Pancreas (tissue), 10 donors: ENCODE measurements around the gene CYFIP1. TPM values are rescaled to one million over a fixed set of nuclear protein-coding genes. Genes with fewer than 3 reads are reported as not detected.

Source experiments
- ATAC-seq, 4 donors: fragments of 200-7000 bp; cut with Tn5 transposase; one replicate each; pipeline versions ENCODE4 v1.8.0 to v1.9.1; 2020; ENCODE audit warnings: mild to moderate bottlenecking in 4 of 4, moderate library complexity in 4 of 4
- DNase-seq, 6 donors: peaks; one replicate each; pipeline ENCODE4 v3.0.0-alpha.2; 2020
- FAIRE-seq: peaks from 2 replicates; lab custom pipeline; 2012; peaks lifted over from hg19 to GRCh38; lab: Jason Lieb, UNC
- H3K27ac ChIP-seq, 4 donors: fragments of 200-600 bp; sonication (generic); 1 replicate in 3 of 4; 2 replicates in 1 of 4; pipeline versions ENCODE4 v1.5.0 to v1.8.0; 2020
- H3K27me3 ChIP-seq, 4 donors: fragments of 200-600 bp; one replicate each; pipeline ENCODE4 v1.8.0; 2021
- H3K36me3 ChIP-seq, 3 donors: fragments of 200-600 bp; sonication (generic) in 1 of 3; one replicate each; pipeline versions ENCODE4 v1.5.0 to v1.8.0; 2020 to 2021
- H3K4me1 ChIP-seq, 3 donors: fragments of 200-600 bp; one replicate each; pipeline ENCODE4 v1.8.0; 2021
- H3K4me3 ChIP-seq, 4 donors: fragments of 200-600 bp; sonication (generic) in 2 of 4; one replicate each; pipeline versions ENCODE4 v1.5.0 to v1.8.0; 2020 to 2021
- H3K9me3 ChIP-seq, 4 donors: fragments of 200-600 bp; one replicate each; pipeline ENCODE4 v1.8.0; 2021
- CTCF ChIP-seq, 4 donors: fragments of 200-600 bp; sonication (generic) in 3 of 4; IDR thresholded peaks; one replicate each; pipeline versions ENCODE4 v1.5.0 to v1.8.0; 2021; ENCODE audit warnings: antibody characterized with exemption in 4 of 4
- WGBS, 2 donors: extraction: QIAGEN DNeasy Blood & Tissue Kit; methylation state at CpG; one replicate each; pipeline ENCODE4 v1.1.7; 2013; 5-methylcytosine and 5-hydroxymethylcytosine counted together
- intact Hi-C, 3 donors: fragments of 100-400 bp; cut with DNase I; formaldehyde crosslinking; loops; one replicate each; pipeline versions ENCODE4 v1.11.1 to v1.14.2; 2022
- polyA plus RNA-seq, 2 donors: library from polyadenylated mRNA; stranded (reverse); fragments of 200-250 nt; gene quantifications; one replicate each; pipeline ENCODE4 v1.2.3, GENCODE V29; 2013
- total RNA-seq, 6 donors: library from RNA; stranded (reverse); fragmentation: NEBNext Ultra II Directional in 4 of 6; extraction: Animal tissue kit (Norgen Biotek cat#: 25700) in 4 of 6; gene quantifications; one replicate each; pipeline versions ENCODE4 v1.2.1 to v1.2.4, GENCODE V29; 2021 to 2023
- donor health status: healthy with polysubstance abuse.
- donor health status: DM: no; HTN: no; CAD: no; lungs with moderate emphysema.
- donor health status: DM: no; HTN: no; CAD: no.
- donor health status: control.
- donor health status: control.
- donor health status: Bipolar disorder and iron deficiency.
- donor health status: DM: yes; HTN: yes; CAD: no.
- donor health status: DM: no; HTN: no; CAD: no.
- donor health status: DM: no; HTN: no; CAD: no.
- donor health status: DM: yes; HTN: yes; CAD: no.

The CYFIP1 gene
- total and polyA plus RNA-seq, 8 donors, result 21.3 to 99.1 (median 59.2) TPM

DNA sequence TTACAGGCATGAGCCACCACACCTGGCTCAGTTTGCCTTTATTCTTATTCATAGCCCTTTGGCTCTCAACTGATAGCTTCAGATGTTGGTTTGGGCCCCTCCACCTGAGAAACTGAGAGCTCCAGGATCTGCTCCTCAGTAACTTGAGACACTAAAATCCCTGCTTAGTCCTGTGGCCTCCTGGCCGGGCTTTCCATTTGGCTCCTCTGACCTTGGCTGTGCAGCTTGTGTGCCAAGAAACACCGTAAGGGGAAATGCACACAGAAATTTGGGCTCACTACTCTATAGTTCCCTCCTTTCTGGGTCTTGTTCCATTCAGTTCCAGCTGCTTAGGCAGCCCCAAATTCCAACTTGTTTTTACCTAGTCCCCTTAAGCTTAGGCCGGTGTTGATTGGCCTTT, 116.8 kb downstream of the CYFIP1 start:
- Histone ChIP-seq H3K27ac (no peak overlapping the region), H3K4me3 (no peak overlapping the region), H3K36me3 (peaks cover 0 to 26% (median 4%) of the 10 kb centered on the region in 3 donors), H3K27me3 (no peaks in the 10 kb centered on the region), H3K4me1 (no peaks in the 10 kb centered on the region), H3K9me3 (no peaks in the 10 kb centered on the region)
- DNase-seq, result peak in 4 of 6 donors; percentile 33 to 55 (median 48)
- TF ChIP-seq CTCF (IDR thresholded peaks at IDR 0.05), result no peak
- no peak for FAIRE-seq
- intact Hi-C loops, result no loop called here
- WGBS, 2 donors, result 36 to 43% methylated on average over 3 of the region's 3 CpGs
- peak; percentile 83 to 97 (median 92) for ATAC-seq

DNA sequence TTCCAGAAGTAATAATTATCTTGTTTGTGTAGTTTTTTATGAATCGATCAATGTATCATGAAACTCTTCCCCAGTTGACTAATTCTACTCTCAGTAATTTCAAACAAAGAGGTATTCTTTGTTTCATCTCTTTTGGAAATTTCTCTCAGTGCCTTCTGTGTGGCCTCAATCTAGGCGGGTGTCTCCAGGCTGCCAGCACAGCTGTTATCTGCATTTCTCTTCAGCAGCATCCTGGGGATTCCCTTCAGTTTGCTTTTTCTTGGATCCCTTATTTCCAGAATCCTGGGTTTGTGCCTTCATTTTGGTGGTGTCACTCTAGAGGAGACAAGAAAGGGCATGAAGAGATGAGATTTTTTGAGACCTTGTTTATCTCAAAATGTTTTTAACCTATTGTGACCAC, 119.0 kb downstream of the CYFIP1 start:
- no peak for FAIRE-seq
- no peak for TF ChIP-seq CTCF (IDR thresholded peaks at IDR 0.05)
- H3K4me3 ChIP-seq, result no peak overlapping the region

DNA sequence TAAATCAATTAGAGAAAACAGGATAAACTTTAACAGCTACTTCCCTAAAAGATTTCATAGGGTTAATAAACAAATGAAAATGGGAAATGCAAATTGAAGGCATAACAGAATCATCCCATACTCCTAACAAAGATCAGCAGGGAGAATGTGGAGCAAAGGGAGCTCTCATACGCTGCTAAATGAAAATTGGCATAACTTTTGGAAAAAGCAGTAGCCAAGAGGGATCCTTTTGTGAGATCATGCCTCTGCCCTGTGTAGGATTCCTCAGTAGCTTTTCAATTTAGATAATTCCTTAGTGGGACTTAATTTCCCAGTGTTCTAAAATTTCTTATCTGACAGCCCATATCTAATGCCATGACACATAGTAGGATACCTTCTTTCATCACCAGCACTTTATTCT, 123.5 kb downstream of the CYFIP1 start:
- FAIRE-seq (no peak), ATAC-seq (no peak), DNase-seq (no peak)
- no peak overlapping the region for H3K4me3 ChIP-seq
- H3K4me1 ChIP-seq, result no peaks in the 10 kb centered on the region
- WGBS, 2 donors, result 89 to 93% methylated on average over 1 of the region's 1 CpG
- no peak overlapping the region for H3K27ac ChIP-seq
- intact Hi-C loops, result no loop called here
- TF ChIP-seq CTCF (IDR thresholded peaks at IDR 0.05), result no peak
- H3K36me3 ChIP-seq, result peaks cover 0 to 20% (median 5%) of the 10 kb centered on the region in 3 donors
- H3K27me3 ChIP-seq, result no peaks in the 10 kb centered on the region
- no peaks in the 10 kb centered on the region for H3K9me3 ChIP-seq

More for the DNA sequence above, 119.0 kb downstream of the CYFIP1 start:
- H3K27me3 ChIP-seq, result no peaks in the 10 kb centered on the region
- 80 to 92% methylated on average over 2 of the region's 2 CpGs for WGBS, 2 donors
- ATAC-seq (no peak), DNase-seq (no peak)
- H3K9me3 ChIP-seq, result no peaks in the 10 kb centered on the region
- H3K4me1 ChIP-seq, result no peaks in the 10 kb centered on the region
- H3K36me3 ChIP-seq, result peaks cover 0 to 9% (median 0%) of the 10 kb centered on the region in 3 donors
- no peak overlapping the region for H3K27ac ChIP-seq
- intact Hi-C loops, result no loop called here

DNA sequence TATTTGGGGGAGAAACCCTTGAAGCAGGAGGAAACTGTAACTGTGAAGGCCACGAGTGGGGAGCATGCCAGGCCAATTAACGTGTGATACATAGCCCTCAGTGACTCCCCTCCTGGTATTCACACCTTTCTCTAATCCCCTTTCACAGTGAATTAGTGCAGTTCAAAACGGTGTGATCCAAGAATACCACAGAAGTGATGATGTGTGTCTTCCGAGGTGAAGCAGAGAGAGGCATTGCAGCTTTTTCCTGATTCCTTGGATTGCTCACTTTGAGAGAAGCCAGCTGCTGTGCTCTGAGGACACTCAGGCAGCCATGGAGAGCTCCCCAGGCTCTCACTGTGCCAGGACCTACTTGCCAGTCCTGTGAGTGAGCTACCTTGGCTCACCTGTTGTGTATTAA, 124.4 kb downstream of the CYFIP1 start:
- Histone ChIP-seq H3K36me3 (peaks cover 0 to 21% (median 5%) of the 10 kb centered on the region in 3 donors), H3K4me3 (no peak overlapping the region), H3K9me3 (no peaks in the 10 kb centered on the region), H3K27ac (no peak overlapping the region), H3K4me1 (no peaks in the 10 kb centered on the region), H3K27me3 (no peaks in the 10 kb centered on the region)
- intact Hi-C loops, result no loop called here
- 67 to 72% methylated on average over 4 of the region's 4 CpGs for WGBS, 2 donors
- FAIRE-seq (no peak), DNase-seq (no peak), ATAC-seq (no peak)
- TF ChIP-seq CTCF (IDR thresholded peaks at IDR 0.05), result no peak

GRCh38 chr15:22851513-22851912, 128.7 kb downstream of the CYFIP1 start:
- 86 to 88% methylated on average over 4 of the region's 4 CpGs for WGBS, 2 donors
- no peak for TF ChIP-seq CTCF (IDR thresholded peaks at IDR 0.05)
- ATAC-seq, result no peak
- no peak overlapping the region for H3K4me3 ChIP-seq
- H3K27ac ChIP-seq, result no peak overlapping the region
- H3K4me1 ChIP-seq, result no peaks in the 10 kb centered on the region
- no peak for FAIRE-seq
- intact Hi-C loops, result no loop called here
- no peaks in the 10 kb centered on the region for H3K27me3 ChIP-seq
- H3K9me3 ChIP-seq, result no peaks in the 10 kb centered on the region
- H3K36me3 ChIP-seq, result peaks cover 0 to 21% (median 5%) of the 10 kb centered on the region in 3 donors
- DNase-seq, result no peak
